ENCODE measurements around the gene FGG. TPM values are rescaled to one million over a fixed set of nuclear protein-coding genes. Genes with fewer than 3 reads are reported as not detected.

The FGG gene
- total and polyA plus RNA-seq, 2 of the 13 experiments (the other 11 are each of a cell fraction or from before 2014, with no cell fraction given), result 1,037 to 2,423 TPM

- TF ChIP-seq, protein P1, sequence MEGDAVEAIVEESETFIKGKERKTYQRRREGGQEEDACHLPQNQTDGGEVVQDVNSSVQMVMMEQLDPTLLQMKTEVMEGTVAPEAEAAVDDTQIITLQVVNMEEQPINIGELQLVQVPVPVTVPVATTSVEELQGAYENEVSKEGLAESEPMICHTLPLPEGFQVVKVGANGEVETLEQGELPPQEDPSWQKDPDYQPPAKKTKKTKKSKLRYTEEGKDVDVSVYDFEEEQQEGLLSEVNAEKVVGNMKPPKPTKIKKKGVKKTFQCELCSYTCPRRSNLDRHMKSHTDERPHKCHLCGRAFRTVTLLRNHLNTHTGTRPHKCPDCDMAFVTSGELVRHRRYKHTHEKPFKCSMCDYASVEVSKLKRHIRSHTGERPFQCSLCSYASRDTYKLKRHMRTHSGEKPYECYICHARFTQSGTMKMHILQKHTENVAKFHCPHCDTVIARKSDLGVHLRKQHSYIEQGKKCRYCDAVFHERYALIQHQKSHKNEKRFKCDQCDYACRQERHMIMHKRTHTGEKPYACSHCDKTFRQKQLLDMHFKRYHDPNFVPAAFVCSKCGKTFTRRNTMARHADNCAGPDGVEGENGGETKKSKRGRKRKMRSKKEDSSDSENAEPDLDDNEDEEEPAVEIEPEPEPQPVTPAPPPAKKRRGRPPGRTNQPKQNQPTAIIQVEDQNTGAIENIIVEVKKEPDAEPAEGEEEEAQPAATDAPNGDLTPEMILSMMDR (CRISPR knock-in tag; IDR thresholded peaks at IDR 0.05), result no peak
- TF ChIP-seq MXD3 (CRISPR knock-in tag; IDR thresholded peaks at IDR 0.05) (no peak), ZNF205 (CRISPR knock-in tag; IDR thresholded peaks at IDR 0.05) (0 out of 2 replicates have a peak, but pooled peaks have one; percentile 50), TBX2 (CRISPR knock-in tag; IDR thresholded peaks at IDR 0.05; ENCODE audit: borderline replicate concordance) (peak; percentile 89), ZNF724P (CRISPR knock-in tag; IDR thresholded peaks at IDR 0.05; ENCODE audit: borderline replicate concordance) (no peak), ZNF788 (CRISPR knock-in tag; IDR thresholded peaks at IDR 0.05; ENCODE audit: borderline replicate concordance) (no peak), PAWR (CRISPR knock-in tag; IDR thresholded peaks at IDR 0.05; ENCODE audit: borderline replicate concordance) (no peak), HCFC1 (IDR thresholded peaks at IDR 0.05; ENCODE audit: low read depth, low read length) (no peak), ZNF20 (CRISPR knock-in tag; IDR thresholded peaks at IDR 0.05) (no peak), SRSF9 (IDR thresholded peaks at IDR 0.05; ENCODE audit: borderline replicate concordance, insufficient read depth, low read depth, low read length, poor library complexity, severe bottlenecking) (no peak), NR2C2 (CRISPR knock-in tag; IDR thresholded peaks at IDR 0.05; ENCODE audit: borderline replicate concordance) (peak; percentile 67; the same call in 1 of the 2 replicates), KDM5B (CRISPR knock-in tag; IDR thresholded peaks at IDR 0.05; ENCODE audit: borderline replicate concordance) (no peak), AKAP8 (CRISPR knock-in tag; IDR thresholded peaks at IDR 0.05) (no peak), ZNF354B (CRISPR knock-in tag; IDR thresholded peaks at IDR 0.05) (no peak), KLF13 (CRISPR knock-in tag; IDR thresholded peaks at IDR 0.05) (no peak), RELA (CRISPR knock-in tag; IDR thresholded peaks at IDR 0.05) (no peak), TBP (CRISPR knock-in tag; IDR thresholded peaks at IDR 0.05) (no peak), STAG1 (CRISPR knock-in tag; IDR thresholded peaks at IDR 0.05) (no peak), NR2F2 (IDR thresholded peaks at IDR 0.05; ENCODE audit: borderline replicate concordance, low read depth) (peak; percentile 88), SNAPC5 (CRISPR knock-in tag; IDR thresholded peaks at IDR 0.05; ENCODE audit: borderline replicate concordance) (no peak), NAIF1 (CRISPR knock-in tag; IDR thresholded peaks at IDR 0.05; ENCODE audit: borderline replicate concordance) (no peak)
- TF ChIP-seq, protein P2, sequence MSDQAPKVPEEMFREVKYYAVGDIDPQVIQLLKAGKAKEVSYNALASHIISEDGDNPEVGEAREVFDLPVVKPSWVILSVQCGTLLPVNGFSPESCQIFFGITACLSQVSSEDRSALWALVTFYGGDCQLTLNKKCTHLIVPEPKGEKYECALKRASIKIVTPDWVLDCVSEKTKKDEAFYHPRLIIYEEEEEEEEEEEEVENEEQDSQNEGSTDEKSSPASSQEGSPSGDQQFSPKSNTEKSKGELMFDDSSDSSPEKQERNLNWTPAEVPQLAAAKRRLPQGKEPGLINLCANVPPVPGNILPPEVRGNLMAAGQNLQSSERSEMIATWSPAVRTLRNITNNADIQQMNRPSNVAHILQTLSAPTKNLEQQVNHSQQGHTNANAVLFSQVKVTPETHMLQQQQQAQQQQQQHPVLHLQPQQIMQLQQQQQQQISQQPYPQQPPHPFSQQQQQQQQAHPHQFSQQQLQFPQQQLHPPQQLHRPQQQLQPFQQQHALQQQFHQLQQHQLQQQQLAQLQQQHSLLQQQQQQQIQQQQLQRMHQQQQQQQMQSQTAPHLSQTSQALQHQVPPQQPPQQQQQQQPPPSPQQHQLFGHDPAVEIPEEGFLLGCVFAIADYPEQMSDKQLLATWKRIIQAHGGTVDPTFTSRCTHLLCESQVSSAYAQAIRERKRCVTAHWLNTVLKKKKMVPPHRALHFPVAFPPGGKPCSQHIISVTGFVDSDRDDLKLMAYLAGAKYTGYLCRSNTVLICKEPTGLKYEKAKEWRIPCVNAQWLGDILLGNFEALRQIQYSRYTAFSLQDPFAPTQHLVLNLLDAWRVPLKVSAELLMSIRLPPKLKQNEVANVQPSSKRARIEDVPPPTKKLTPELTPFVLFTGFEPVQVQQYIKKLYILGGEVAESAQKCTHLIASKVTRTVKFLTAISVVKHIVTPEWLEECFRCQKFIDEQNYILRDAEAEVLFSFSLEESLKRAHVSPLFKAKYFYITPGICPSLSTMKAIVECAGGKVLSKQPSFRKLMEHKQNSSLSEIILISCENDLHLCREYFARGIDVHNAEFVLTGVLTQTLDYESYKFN (CRISPR knock-in tag; conservative IDR thresholded peaks at IDR 0.05), result peak; percentile 90
- TF ChIP-seq, protein P3, sequence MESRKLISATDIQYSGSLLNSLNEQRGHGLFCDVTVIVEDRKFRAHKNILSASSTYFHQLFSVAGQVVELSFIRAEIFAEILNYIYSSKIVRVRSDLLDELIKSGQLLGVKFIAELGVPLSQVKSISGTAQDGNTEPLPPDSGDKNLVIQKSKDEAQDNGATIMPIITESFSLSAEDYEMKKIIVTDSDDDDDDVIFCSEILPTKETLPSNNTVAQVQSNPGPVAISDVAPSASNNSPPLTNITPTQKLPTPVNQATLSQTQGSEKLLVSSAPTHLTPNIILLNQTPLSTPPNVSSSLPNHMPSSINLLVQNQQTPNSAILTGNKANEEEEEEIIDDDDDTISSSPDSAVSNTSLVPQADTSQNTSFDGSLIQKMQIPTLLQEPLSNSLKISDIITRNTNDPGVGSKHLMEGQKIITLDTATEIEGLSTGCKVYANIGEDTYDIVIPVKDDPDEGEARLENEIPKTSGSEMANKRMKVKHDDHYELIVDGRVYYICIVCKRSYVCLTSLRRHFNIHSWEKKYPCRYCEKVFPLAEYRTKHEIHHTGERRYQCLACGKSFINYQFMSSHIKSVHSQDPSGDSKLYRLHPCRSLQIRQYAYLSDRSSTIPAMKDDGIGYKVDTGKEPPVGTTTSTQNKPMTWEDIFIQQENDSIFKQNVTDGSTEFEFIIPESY (CRISPR knock-in tag; IDR thresholded peaks at IDR 0.05), result no peak
These were observed 47.6 kb upstream of the FGG start (continued) for GRCh38 chr4:154660052-154660451.

All from HepG2 (cell line).